Heart left ventricle (tissue), 13 donors: ENCODE results near the gene SLC2A4.
"Not testable (repeated sequence)": the region's sequence is repeated elsewhere in the genome, so short reads cannot be mapped to it uniquely, and the experiment has no call there.

Source experiments
- CTCF ChIP-seq, 12 donors: fragments of 200-600 bp; sonication (generic) in 4 of 12; IDR thresholded peaks; one replicate each; pipeline versions ENCODE4 v1.5.0 to v1.8.0; 2018 to 2022; ENCODE audit warnings: antibody characterized with exemption in 12 of 12, mild to moderate bottlenecking in 5 of 12
- POLR2A ChIP-seq, 2 donors: fragments of 450-650 bp; IDR thresholded peaks; one replicate each; pipeline ENCODE4 v1.6.1; 2017; ENCODE audit warnings: antibody characterized with exemption in 2 of 2, mild to moderate bottlenecking in 2 of 2, moderate library complexity in 2 of 2
- donor health status: ischemic (EF 13 %, LVEDD 7.1; RV severe dilation, severe dysfunction).
- donor health status: DM: no; HTN: yes; CAD: no.
- donor health status: DM: no; HTN: no; CAD: no.
- donor health status: ischemic (EF 25% LVEDD 6.9; RV normal size, moderate dysfunction).
- donor health status: ischemic (EF 25% LVEDD 5.7; RV mildly dilated, moderate dysfunction).
- donor health status: ischemic (EF 35%, LVEDD 5.7; RV mildly dilated, moderate dysfunction).
- donor health status: nonischemic (EF 11% LVEDD 7.7; RV severe dilation, severe dysfunction).
- donor health status: DM: yes; HTN: yes; CAD: no.
- donor health status: PGD.
- donor health status: ischemic (EF 29% LVEDD 5.4; RV normal size, mild dysfunction).
- donor health status: nonischemic (EF 23%, LVEDD 6.1; RV moderate dilation, normal function).

GRCh38 chr17:7243838-7244237, 37.7 kb upstream of the SLC2A4 start:
- not testable (repeated sequence) for TF ChIP-seq CTCF, POLR2A (IDR thresholded peaks at IDR 0.05)
